ENCODE measurements around the gene COL20A1. TPM values are rescaled to one million over a fixed set of nuclear protein-coding genes. Genes with fewer than 3 reads are reported as not detected.

COL20A1 gene
- total RNA-seq, 1 experiment from 2014 or later = 2.3 TPM

DNA sequence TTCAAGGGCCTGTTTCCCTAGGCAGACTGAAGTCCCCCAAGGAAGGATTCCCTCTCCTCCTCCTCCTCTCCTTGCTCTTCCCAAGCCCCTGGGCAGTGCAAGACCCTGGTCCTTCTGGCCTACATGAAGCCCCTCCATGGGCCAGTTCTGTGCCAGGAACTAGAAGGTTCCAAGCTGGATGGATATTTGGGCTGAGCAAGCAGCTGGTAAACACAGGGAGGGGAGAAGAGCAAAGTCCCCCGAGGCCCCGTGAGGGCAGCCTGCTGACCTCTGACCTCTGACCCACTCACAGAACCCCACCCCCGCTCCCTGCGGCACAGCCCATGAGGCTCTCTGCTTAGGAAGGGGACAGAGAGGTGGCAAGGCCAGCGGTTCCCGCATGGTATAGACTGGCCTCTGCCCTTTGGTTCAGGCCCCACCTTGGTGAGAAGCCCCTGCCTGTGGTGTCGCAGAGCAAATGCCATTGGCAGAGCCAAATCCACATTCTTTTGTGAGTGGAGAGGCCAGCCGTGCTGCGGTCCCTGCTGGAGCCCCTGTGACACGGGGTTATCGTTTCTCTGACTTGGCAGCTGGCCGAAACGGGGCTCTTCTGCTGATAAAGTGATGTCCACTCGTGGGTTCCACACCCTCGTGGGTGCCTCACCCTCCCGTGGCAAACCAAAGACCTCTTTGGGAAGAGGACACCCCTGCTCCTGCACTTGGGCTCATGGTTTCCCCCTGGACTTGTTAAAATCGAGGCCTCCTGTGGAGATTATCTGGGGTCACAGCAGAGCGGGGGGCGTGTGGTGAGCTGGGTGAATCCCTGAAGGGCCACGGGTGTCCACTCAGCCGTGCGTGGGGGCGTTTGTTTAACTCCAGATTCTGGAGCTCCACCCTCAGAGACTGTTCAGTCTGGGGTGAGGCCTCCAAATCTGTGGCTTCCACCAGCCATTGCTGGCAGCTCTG lies 70.3 kb downstream of the COL20A1 start:
- no CpG with 5 or more reads among the region's 23 CpGs for WGBS (ENCODE audit: extremely low coverage, insufficient read length, low lambda C conversion rate)

More for the DNA sequence above, 70.3 kb downstream of the COL20A1 start:
- TF ChIP-seq CTCF (conservative IDR thresholded peaks at IDR 0.05) = no peak
- H3K18ac ChIP-seq (ENCODE audit: insufficient read length, low read depth, low read length) = no peak overlapping the region
- H2BK20ac ChIP-seq (ENCODE audit: low read depth, low read length, poor library complexity, severe bottlenecking) = no peak overlapping the region
- peaks cover 6% of the 10 kb centered on the region for H3K23me2 ChIP-seq (ENCODE audit: insufficient read length, low read depth, low read length, poor library complexity, severe bottlenecking)
- no peak overlapping the region for H3K4ac ChIP-seq (ENCODE audit: low read depth, low read length)
- no peak overlapping the region for H3K27ac ChIP-seq (ENCODE audit: insufficient read length, low read depth, low read length)
- 0 out of 7 replicates have a peak overlapping the region, but pooled peaks of 1 of the 3 experiments have one; percentile 36 for H3K27ac Mint-ChIP-seq
- H3K4me2 ChIP-seq (ENCODE audit: insufficient read depth, insufficient read length, low read length) = no peak overlapping the region
- no peak overlapping the region for H3K23ac ChIP-seq (ENCODE audit: insufficient read length, low read depth, low read length)
- H3T11ph ChIP-seq (ENCODE audit: low read length) = no peak overlapping the region
- H4K8ac ChIP-seq (replicated peaks; ENCODE audit: insufficient read length, low read depth, low read length) = no peak overlapping the region
- H4K20me1 ChIP-seq (ENCODE audit: control insufficient read depth, insufficient read depth, insufficient read length) = no peaks in the 10 kb centered on the region
- no peak overlapping the region for H2BK15ac ChIP-seq (ENCODE audit: low read depth, low read length)
- no peak overlapping the region for H2BK120ac ChIP-seq (ENCODE audit: low read depth, low read length, poor library complexity, severe bottlenecking)
- H4K5ac ChIP-seq (ENCODE audit: insufficient read length, low read depth, low read length) = no peak overlapping the region
- no peaks in the 10 kb centered on the region; a peak in 1 of 5 replicates for H3K9me3 Mint-ChIP-seq
- no peak overlapping the region for H2BK5ac ChIP-seq (ENCODE audit: insufficient read length, low read length)
- H2AK5ac ChIP-seq (ENCODE audit: insufficient read length, low read length) = no peak overlapping the region
- H3K9ac ChIP-seq (ENCODE audit: extremely low read depth, insufficient read length, low read length) = no peak overlapping the region
- no peak overlapping the region for H3K56ac ChIP-seq (ENCODE audit: insufficient read length, low read depth, low read length)
- H3K79me2 ChIP-seq (ENCODE audit: insufficient read depth, low read length) = no peaks in the 10 kb centered on the region
- no peak for DNase-seq
- no peaks in the 10 kb centered on the region for H3K79me1 ChIP-seq (ENCODE audit: insufficient read depth, low read depth, low read length, poor library complexity, severe bottlenecking)
- no peaks in the 10 kb centered on the region for H3K36me3 Mint-ChIP-seq (ENCODE audit: insufficient read depth in 1 of 3, low read depth in 3 of 3)
- no peak overlapping the region for H3K4me3 Mint-ChIP-seq
- no peaks in the 10 kb centered on the region for H3K9me3 ChIP-seq (ENCODE audit: control insufficient read depth, low read depth, low read length)
- H2AFZ ChIP-seq (ENCODE audit: low read length) = no peak overlapping the region
- no peak overlapping the region for H2BK12ac ChIP-seq (ENCODE audit: insufficient read length, low read depth, low read length)
- H3K4me1 Mint-ChIP-seq = peaks cover 13 to 31% of the 10 kb centered on the region in 2 experiments
- H3K14ac ChIP-seq (ENCODE audit: insufficient read depth, low read length) = no peak overlapping the region
- H4K91ac ChIP-seq (ENCODE audit: insufficient read length, low read depth, low read length) = no peak overlapping the region
- no peaks in the 10 kb centered on the region; the same call in 1 of the 2 replicates for H3K27me3 ChIP-seq (ENCODE audit: insufficient read depth, low read length)
- no peaks in the 10 kb centered on the region; the same call in 1 of the 2 replicates for H3K4me1 ChIP-seq (ENCODE audit: insufficient read depth, low read length)
- peaks cover 35% of the 10 kb centered on the region for H3K27me3 Mint-ChIP-seq (ENCODE audit: low read depth)

Measured in H9 (cell line).